ENCODE measurements around the gene SPACA4.
"Not testable (repeated sequence)": the region's sequence is repeated elsewhere in the genome, so short reads cannot be mapped to it uniquely, and the experiment has no call there.

Gene SPACA4, protein sequence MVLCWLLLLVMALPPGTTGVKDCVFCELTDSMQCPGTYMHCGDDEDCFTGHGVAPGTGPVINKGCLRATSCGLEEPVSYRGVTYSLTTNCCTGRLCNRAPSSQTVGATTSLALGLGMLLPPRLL

GRCh38 chr19:48606463-48607358 is at the start of gene SPACA4:
Gene SPACA4, plus strand, starts transcription at chr19:48606742. Its CDS starts 237 bp downstream, at chr19:48606979.
- DNase-seq (ENCODE audit: low spot score): no peak

GRCh38 chr19:48556825-48557224 is 49.7 kb upstream of the SPACA4 start:
- no peak for DNase-seq (ENCODE audit: low spot score)

GRCh38 chr19:48558018-48558684 is 48.4 kb upstream of the SPACA4 start:
- no peak for DNase-seq (ENCODE audit: low spot score)

DNA sequence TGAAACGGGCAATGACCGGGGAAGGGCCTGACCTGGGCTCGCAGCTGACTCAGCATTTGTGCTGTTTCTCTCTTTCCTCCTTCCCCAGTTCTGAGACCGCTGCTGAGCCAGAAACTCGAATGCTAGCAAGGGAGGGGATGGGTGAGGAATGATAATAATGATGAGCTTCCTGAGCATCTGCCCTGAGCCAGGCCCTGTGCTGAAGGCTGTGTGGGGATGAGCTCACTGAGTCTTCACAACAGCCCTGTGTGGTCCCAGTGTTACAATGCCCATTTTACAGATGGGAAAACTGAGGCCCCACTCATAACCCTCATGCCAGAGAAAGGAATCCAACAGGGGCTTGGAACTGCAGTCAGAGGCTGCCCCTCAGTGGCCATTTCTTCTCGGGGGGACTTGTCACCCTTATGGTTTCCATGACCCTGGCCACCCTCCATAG is 46.4 kb upstream of the SPACA4 start:
- no peak for DNase-seq (ENCODE audit: low spot score)

- DNase-seq (ENCODE audit: low spot score): no peak
Measured at GRCh38 chr19:48561412-48561811, 45.1 kb upstream of the SPACA4 start.

DNA sequence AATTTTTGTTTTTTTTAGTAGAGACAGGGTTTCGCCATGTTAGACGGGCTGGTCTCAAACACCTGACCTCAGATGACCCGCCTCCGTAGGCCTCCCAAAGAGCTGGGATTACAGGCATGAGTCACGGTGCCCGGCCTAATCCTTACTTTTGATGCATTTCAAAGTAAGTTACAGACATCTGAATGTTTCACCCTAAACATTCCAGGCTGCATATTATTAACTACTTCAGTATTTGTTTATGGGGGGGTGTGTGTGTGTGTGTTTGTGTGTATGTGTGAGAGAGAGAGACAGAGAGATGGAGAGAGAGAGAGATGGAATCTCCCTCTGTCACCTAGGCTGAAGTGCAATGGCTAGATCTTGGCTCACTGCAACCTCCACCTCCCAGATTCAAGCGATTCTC is 41.5 kb upstream of the SPACA4 start:
- no peak for DNase-seq (ENCODE audit: low spot score)

DNA sequence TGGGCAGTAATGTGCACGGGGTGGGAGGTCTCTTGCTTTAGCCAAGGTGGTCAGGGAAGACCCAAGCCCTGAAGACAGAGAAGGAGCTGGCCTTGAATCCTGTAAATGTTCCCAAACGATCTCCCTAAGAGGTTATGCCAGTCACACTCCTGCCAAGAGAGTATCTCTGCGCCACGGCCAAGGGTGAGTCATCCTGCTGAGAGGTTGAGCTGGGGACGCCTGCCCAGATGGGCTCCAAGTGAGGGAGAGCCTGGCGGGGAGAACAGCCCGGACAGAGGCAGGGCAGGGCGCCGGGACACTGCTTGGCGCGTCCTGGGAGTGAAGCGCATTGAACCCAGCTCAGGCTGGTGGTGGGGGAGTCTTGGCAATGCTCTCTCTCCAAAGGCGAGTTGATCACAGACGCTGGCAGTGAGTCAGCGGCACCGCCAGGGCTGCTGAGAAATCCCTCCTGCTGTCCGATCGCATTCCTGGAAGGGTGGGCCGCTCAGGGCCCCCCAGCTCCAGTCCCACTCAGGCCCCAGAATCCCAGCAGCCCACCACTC is 38.1 kb upstream of the SPACA4 start:
- DNase-seq (ENCODE audit: low spot score): peak; percentile 63

GRCh38 chr19:48569814-48570213 is 36.7 kb upstream of the SPACA4 start:
- DNase-seq (ENCODE audit: low spot score): no peak

- DNase-seq (ENCODE audit: low spot score): no peak
Measured at GRCh38 chr19:48571378-48572162, 35.0 kb upstream of the SPACA4 start.

DNA sequence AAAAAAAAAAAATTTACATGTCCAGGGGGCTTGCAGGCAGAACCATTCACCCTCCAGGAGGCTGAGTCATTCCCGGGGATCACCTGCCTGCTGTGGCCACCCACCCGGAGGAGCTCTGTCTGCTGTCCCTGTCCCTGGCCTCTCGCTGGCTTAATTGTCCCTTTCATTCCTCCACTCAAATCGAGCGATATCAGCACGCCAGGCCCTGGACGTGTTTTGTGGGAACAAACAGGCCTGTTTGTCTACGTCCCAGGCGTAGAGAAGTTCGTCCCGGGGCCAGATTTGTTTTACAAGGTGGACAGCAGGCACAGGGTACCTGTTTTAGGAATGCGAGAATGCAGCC is 33.4 kb upstream of the SPACA4 start:
- no peak for DNase-seq (ENCODE audit: low spot score)

GRCh38 chr19:48575931-48576622 is 30.5 kb upstream of the SPACA4 start:
- no peak for DNase-seq (ENCODE audit: low spot score)

DNA sequence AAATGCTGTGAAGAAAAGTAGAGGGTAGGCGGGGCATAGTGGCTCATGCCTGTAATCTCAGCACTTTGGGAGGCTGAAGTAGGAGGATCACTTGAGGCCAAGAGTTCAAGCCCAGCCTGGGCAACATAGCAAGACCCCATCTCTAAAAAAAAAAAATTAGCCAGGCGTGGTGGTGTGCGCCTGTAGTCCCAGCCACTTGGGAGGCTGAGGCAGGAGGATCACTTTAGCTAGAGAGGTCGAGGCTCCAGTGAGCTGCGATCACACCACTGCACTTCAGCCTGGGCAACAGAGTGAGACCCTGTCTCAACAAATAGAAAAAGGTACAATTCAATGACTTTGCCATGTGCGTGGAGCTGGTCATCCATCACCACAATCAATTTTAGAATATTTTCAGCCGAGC is 28.6 kb upstream of the SPACA4 start:
- DNase-seq (ENCODE audit: low spot score): not testable (repeated sequence)

- no peak for DNase-seq (ENCODE audit: low spot score)
Measured at GRCh38 chr19:48578891-48579290, 27.7 kb upstream of the SPACA4 start.

DNA sequence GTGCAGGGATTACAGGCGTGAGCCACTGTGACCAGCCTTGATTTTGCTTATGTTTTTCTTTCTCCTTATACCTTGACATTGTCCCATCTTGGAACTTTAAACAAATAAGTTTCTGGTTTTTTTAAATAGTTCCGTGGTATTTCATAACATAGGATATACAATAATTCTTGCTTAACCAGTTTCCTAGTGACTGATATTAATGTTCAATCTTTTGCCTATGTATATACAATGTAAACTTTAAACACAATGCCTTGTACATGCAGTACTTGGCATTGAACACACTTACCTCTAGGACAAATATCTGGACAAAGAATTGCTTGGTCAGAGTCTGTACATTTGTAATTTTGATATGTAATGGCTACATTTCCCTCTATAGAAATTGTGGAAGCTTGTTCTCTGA is 24.4 kb upstream of the SPACA4 start:
- no peak for DNase-seq (ENCODE audit: low spot score)

GRCh38 chr19:48587387-48587786 is 19.2 kb upstream of the SPACA4 start:
- DNase-seq (ENCODE audit: low spot score): no peak

DNA sequence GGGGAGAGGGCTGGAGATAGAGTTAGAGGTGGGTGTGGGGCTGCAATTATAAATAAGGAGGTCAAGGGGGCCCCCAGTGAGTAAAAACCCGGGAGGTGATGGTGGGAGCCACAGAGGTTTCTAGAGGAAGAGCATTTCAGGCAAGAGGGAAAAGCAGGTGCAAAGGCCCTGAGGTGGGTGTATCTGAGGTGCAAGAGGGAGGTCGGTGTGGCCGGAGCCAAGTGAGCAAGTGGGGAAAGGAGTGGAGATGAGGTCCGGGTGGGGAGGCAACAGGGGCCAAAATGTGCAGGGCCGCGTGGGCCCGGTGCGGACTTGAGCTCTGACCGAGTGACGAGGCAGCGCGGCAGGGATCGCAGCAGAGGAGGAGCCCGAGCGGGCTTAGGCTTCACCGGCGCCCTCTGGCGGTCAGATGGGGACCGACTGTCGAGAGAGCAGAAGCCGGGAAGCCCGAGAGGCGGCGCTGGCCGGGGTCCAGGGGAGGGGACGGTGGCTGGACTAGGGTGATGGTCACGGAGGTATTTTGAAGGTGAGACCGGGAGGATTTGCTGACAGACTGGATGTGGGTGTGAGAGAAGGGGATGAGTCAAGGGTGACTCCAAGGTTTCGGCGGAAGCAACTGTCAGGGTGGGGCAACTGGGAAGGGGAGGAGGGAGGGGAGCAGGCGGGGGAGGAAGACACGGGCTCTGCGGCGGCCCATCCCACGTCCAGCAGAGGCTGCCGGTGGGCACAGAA is 17.7 kb upstream of the SPACA4 start:
- peak; percentile 64 for DNase-seq (ENCODE audit: low spot score)

DNA sequence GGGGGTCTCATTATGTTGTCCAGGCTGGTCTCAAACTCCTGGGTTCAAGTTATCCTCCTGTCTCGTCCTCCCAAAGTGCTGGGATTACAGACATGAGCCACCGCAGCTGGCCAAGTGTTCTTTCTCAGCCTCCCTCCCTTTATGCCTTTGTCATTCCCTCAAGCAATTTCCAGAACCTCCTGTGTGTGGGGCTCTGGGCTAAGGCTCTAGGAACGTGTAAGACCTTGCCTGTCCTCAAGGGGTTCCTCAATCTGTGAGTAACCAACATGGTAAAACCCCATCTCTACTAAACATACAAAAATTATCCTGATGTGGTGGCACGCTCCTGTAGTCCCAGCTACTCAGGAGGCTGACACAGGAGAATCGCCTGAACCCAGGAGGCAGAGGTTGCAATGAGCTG is 15.5 kb upstream of the SPACA4 start:
- no peak for DNase-seq (ENCODE audit: low spot score)

DNA sequence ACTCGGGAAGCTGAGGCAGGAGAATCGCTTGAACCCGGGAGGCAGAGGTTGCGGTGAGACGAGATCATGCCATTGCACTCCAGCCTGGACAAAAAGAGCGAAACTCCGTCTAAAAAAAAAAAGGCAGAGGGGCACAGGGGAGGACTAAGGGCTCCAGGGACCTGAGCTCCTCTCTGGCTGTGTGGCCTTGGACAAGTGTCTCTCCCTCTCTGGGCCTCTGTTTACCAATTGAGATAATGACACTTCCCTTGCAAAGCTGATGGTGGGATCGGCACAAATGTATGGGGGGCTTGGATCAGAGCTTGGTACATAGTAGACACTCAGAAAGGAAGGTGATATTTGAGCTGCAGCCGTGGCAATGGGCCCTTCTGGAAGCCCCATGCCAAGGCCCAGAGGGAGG is 11.4 kb upstream of the SPACA4 start:
- DNase-seq (ENCODE audit: low spot score): no peak

- DNase-seq (ENCODE audit: low spot score): no peak
Measured at GRCh38 chr19:48595833-48596232, 10.7 kb upstream of the SPACA4 start.

DNA sequence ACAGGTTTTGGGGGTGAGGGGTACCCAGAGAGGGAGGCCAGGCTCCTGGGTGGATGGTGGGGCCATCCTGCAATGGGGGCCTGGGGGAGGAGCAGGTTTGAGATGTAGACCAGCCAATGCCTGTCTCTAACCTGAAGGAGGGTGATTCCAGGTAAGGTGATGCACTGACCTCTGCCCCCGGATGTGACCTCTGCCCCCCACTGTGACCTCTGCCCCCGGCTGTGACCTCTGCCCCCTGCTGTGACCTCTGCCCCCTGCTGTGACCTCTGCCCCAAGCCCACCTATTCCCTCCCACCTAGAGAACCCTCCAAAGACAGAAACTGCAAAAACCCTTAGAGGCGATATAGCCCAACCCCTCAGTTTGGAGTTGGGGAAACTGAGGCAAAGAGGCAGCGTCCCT is 10.3 kb upstream of the SPACA4 start:
- DNase-seq (ENCODE audit: low spot score): no peak
